ENCODE data around the gene ASB18. TPM values are rescaled to one million over a fixed set of nuclear protein-coding genes. Genes with fewer than 3 reads are reported as not detected.

The ASB18 gene
- total RNA-seq, 4 donors from 2014 or later = not detected

DNA sequence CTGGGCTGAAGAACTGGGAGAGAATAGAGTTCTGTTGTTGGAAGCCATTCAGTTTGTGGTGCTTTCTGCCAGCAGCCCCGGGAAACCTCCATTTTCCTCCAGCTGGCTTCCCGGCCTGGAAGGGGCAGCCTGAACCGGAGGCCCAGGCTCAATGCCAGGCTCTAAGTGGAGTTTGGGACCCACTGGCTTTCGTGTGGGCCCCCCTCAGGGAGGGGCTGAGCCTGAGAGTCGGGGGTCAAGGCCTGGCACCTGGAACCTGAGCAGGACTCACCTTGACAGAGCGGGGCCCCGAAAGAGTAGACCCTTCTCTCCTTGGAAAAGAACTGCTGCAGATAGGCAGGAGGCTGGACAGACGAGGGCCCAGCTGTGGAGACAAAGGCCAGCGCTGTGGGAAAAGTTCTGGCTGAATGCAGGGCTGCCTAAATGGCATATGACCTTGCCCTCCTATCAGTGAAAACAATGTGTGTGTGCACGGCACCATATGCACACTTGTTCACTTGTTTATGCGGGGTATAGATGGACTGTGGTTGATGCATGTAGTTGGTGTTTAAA, 34.8 kb upstream of the ASB18 start:
- DNase-seq = no peak
- H3K27ac ChIP-seq = no peak overlapping the region
- no peak for TF ChIP-seq CTCF (IDR thresholded peaks at IDR 0.05)
- no peak for TF ChIP-seq POLR2A (IDR thresholded peaks at IDR 0.05)
- H3K4me1 ChIP-seq = no peaks in the 10 kb centered on the region
- no peaks in the 10 kb centered on the region for H3K27me3 ChIP-seq
- intact Hi-C loops (cut with DNase I; ENCODE audit: low total_unique reads) = no loop called here
- H3K36me3 ChIP-seq = no peaks in the 10 kb centered on the region
- H3K4me3 ChIP-seq = no peak overlapping the region
- H3K9me3 ChIP-seq = no peaks in the 10 kb centered on the region

DNA sequence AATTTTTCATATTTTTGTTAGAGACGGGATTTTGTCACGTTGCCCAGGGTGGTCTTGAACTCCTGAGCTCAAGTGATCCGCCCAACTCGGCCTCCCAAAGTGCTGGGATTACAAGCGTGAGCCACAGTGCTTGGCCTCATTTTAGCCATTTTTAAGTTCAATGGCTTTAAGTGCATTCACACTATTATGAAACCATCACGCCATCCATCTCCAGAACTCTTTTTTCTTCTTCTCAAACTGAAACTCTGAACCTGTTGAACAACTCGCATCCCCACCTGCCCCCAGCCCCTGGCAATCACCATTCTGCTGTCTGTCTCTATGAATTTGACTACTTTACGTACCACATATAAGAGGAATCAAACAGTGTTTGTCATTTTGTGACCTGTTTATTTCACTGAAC, 31.3 kb upstream of the ASB18 start:
- Histone ChIP-seq H3K36me3 (no peaks in the 10 kb centered on the region), H3K9me3 (no peaks in the 10 kb centered on the region), H3K27ac (no peak overlapping the region), H3K4me3 (no peak overlapping the region), H3K27me3 (no peaks in the 10 kb centered on the region), H3K4me1 (no peaks in the 10 kb centered on the region)
- no peak for TF ChIP-seq POLR2A (IDR thresholded peaks at IDR 0.05)
- TF ChIP-seq CTCF (IDR thresholded peaks at IDR 0.05) = no peak
- DNase-seq = no peak
- intact Hi-C loops (cut with DNase I; ENCODE audit: low total_unique reads) = no loop called here

DNA sequence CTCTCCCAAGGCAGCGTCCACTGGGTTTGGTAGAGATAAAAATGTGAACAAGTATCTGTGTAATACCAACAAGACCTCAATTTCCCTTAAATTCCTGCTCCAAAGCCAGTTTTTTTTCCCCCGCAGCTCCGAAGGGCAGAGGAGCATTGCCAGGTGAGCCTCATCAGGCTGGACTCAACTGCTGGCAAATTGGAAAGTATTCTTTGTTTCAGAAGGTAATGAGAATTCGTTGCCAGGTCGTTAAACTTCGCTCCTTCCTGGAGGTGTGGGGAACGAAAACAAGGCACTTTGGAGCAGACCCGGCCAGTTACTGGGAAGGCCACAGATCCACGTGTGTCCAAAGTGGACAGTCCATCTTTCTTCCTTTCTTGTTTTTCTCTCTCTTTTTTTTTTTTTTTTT, 30.4 kb upstream of the ASB18 start:
- Histone ChIP-seq H3K36me3 (no peaks in the 10 kb centered on the region), H3K27me3 (no peaks in the 10 kb centered on the region), H3K9me3 (no peaks in the 10 kb centered on the region), H3K4me3 (no peak overlapping the region), H3K4me1 (no peaks in the 10 kb centered on the region), H3K27ac (no peak overlapping the region)
- TF ChIP-seq CTCF (IDR thresholded peaks at IDR 0.05) (no peak), POLR2A (IDR thresholded peaks at IDR 0.05) (no peak)
- intact Hi-C loops (cut with DNase I; ENCODE audit: low total_unique reads) = no loop called here
- DNase-seq = no peak

GRCh38 chr2:236293241-236293810, 29.1 kb upstream of the ASB18 start:
- DNase-seq = no peak
- no peaks in the 10 kb centered on the region for H3K4me1 ChIP-seq
- H3K9me3 ChIP-seq = no peaks in the 10 kb centered on the region
- intact Hi-C loops (cut with DNase I; ENCODE audit: low total_unique reads) = no loop called here
- H3K27ac ChIP-seq = no peak overlapping the region
- H3K4me3 ChIP-seq = no peak overlapping the region
- H3K36me3 ChIP-seq = no peaks in the 10 kb centered on the region
- TF ChIP-seq POLR2A (IDR thresholded peaks at IDR 0.05) (no peak), CTCF (IDR thresholded peaks at IDR 0.05) (no peak)
- H3K27me3 ChIP-seq = no peaks in the 10 kb centered on the region

DNA sequence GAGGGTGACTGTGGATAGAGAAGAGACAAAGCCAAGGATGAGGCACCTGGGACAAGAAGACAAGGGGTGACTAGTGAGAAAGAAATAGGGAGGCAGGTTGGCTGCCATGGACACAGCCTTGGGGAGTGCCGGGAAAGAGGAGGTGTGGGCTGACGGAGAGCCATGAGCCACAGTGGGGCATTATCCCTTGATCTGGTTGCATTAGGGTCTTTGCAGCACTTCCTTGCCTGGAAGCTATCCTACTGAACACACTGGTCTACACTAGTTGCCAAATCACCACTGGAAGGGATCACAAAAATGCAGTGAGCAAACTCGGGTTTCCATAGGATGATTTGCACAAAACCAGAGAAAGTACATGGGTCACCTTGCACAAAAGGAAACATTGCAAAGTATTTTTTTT, 27.7 kb upstream of the ASB18 start:
- Histone ChIP-seq H3K27me3 (no peaks in the 10 kb centered on the region), H3K9me3 (no peaks in the 10 kb centered on the region), H3K4me1 (no peaks in the 10 kb centered on the region), H3K36me3 (no peaks in the 10 kb centered on the region), H3K27ac (no peak overlapping the region), H3K4me3 (no peak overlapping the region)
- intact Hi-C loops (cut with DNase I; ENCODE audit: low total_unique reads) = no loop called here
- TF ChIP-seq CTCF (IDR thresholded peaks at IDR 0.05) = no peak
- TF ChIP-seq POLR2A (IDR thresholded peaks at IDR 0.05) = no peak
- no peak for DNase-seq

All from uterus (tissue), 4 donors.